Kasumi-1 (cell line): Measurements from ENCODE around the gene SLC30A7.
"Not testable (repeated sequence)": the region's sequence is repeated elsewhere in the genome, so short reads cannot be mapped to it uniquely, and the experiment has no call there.

ENCODE experiments used
- DNase-seq, 2 experiments: peaks; one replicate each; lab custom pipeline; 2025; lab: John Stamatoyannopoulos, UW

The SLC30A7 gene

DNA sequence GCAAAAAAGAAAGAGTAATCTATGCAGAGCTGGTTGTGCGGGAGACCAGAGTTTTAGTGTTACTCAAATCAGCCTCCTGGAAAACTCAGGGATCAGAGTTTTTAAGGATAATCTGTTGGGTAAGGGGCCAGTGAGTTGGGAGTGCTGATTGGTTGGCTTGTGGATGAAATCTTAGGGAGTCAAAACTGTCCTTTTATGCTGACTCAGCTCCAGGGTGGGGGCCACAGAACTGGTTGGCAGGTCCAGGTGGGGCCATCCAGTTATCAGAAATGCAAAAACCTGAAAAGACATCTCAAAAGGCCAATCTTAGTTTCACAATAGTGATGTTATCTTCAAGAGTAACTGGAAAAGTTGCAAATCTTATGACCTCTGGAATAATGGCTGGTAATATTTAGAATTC lies 4.5 kb upstream of the SLC30A7 start:
- DNase-seq, result no peak

DNA sequence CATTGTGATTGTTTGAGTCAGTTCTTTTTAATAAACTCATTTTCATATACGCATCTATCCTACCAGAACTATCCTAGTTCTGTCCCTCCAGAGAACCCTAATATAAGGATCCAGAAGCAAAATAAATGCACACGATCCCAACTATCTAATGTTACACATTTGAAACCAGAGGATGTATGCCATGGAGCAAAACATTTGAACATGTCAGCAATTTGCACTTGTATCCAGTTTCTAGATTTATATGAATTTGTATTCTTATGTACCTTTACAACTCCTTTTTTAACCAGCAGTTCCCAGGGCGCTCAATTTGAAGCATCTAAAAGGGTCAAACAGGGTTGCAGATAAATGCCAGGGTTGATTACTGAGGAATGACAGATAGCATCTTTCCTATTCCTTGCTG lies 3.3 kb upstream of the SLC30A7 start:
- DNase-seq, result no peak

DNA sequence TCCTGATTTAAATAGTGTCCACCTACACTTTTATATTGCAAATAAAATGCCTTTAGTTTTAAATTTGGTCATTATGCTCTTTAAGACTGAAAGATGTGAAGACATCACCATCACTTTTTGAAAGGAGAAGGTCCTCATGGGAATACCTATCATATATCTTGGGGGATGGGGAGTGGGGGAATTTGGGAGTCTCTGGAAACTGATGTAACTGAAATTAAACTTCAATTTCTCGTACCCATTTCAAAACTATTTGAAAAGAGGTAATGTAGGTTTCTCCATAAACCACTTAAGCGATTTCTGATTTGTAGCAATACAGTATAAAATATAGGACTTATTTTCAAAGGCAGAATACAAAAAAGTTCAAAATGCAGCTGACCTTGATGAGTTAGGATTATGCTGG lies 2.2 kb upstream of the SLC30A7 start:
- no peak for DNase-seq

DNA sequence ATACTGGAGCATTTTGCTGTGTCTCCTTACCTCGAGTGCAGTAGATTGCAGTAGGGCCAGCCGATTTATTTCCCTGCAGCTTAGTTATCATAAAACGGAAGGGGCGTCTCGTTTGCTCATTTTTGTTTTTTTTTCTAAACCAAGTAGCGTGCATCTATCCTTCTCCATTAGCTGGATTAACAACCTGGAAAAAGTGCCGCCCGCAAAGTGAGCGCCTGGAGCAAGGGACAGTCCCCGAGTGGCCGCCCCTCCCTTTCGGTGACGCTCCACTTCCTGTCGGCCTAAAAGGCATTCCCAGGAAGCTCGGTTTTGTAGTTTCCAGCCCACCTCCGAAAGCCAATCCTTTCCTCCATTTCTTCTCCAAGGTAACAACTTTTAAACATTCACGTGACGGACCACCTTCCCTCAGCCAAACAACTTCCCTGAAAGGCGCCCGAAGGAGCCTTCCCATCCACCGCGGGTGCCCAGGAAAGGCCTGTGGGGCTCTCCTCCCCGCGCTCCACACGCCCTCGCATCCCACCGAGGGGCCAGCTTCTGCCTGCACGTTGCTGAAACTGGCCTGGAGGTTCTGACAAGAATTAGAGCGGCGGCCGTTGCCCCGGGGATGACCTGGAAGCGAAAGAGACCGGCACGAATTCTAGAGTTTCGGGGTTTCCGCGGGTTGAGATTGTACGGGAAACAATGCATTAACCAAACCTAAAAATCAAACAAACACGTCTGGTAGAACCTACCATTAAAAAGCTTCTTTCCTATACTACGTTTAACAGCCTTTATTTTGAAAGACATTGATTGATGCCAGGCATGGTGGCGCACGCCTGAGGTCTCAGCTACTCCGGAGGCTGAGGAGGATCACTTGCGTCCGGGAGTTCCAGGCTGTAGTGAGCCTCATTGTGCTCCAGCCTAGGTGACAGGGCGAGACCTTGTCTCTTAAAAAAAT lies 1.0 kb upstream of the SLC30A7 start, which contains the start of gene EXTL2:
Gene EXTL2 (minus strand): TSS at position 240 of the 937 bp plus-strand sequence. CDS start 6,085 bp downstream, outside the sequence.
- peak; percentile 72 to 86 for DNase-seq

DNA sequence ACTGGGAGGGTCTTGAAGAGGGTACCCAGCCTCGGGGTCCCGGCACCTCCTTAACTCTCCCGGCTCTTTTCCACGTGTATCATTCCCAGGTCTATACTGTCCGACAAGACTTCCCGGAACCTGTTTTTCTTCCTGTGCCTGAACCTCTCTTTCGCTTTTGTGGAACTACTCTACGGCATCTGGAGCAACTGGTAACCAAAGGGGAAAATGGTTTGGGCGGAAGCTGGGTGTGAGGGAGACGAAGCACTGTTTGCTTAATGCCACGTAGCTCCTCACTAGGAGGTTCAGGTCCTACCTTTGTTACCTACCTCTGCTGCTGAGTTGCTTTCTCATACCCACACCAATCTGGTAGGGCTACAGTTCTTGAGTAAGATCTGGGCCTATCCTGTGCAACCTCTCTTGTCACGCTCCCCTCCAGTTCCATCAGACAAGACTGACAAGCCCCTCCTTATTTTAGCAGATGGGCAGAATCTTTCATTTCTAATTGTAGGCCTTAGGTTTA lies 642 bp downstream of the SLC30A7 start:
- DNase-seq, result peak; percentile 66 to 83

DNA sequence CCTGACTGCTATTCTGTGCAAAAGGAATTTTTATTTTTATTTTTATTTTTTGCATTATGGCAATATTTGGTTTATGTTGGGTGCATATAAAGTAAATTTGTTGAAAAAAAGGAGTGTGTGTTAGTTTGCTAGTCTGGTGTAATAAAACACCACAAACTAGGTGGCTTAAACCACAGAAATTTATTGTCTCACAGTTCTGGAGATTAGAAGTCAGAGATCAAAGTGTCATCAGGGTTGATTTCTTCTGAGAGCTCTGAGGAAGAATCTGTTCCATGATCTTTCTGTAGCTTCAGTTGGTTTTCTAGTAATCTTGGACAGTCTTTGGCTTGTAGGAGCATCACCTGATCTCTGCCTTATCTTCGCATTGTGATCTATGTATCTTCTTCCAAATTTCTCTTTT lies 6.5 kb downstream of the SLC30A7 start:
- no peak for DNase-seq

DNA sequence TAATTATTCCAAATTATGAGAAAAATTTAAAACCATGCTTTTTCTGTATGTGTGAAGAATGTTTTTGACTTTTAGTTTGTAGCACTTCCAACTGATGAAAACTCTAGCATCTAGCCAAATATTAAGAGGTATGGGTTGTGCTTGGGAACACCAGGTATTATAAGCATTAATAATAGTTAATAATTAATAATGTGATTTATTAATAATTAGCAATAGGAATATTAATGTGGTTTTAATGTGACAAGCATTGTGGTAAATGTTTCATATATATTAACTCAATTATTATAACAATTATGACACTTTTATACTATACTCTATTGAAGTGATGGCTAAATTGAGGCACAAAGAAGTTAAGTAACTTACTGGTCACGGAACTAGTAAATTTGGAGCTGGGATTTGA lies 7.9 kb downstream of the SLC30A7 start:
- no peak for DNase-seq

DNA sequence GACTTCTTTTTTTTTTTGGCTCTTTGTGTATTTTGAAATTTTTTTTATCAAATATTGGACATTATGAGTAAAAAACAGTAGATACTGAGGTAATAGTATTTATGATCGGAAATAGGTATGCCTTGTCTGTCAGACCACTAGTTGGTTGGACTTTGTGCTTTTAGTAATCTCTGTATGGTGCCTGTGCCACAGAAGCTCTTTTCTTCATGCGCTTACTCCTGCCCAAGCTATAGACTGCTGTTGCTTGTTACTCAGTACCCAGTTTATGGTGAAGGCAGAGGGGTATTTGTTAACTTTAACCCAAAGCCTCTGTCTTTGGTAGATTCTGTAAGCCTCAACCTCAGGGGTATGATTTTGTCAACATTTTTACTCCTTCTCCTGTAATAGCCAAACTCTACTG lies 8.6 kb downstream of the SLC30A7 start:
- no peak for DNase-seq

DNA sequence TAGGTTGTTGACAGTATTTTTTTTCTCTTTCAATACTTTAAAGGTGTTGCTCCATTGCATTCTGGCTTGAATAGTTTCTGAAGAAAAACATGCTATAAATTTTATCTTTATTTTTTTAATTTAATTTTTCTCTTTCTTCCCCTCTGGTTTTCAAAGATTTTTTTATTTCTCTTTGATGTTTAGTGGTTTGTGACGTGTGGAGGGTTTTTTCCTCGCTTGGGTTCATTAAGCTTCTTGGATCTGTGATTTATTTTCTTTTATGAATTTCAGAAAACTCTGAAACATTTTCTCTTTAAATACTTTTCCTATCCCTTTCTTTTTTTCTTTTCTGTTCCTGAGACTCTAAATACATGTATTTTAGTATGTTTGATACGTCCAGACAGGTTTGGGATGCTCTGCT lies 9.3 kb downstream of the SLC30A7 start:
- DNase-seq, result no peak

DNA sequence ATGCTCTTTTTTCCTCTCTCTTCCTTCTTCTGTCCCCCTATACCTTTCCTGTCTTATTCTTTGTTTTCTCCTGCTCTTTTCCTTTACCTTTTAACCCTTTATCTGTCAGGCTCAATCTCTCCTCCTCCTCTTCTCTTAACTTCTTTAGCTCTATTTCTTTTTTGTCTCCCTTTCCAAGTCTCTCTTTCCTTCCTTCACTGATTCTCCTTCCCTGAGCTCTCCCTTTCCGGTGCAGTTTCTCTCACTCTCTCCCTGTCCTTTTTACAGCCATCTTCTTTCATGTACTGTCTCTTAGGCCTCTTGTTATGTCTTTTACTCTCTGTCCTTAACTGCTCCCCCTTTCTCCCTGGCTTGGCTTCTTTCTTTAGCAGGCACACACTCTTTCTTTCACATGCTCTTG lies 12.0 kb downstream of the SLC30A7 start:
- DNase-seq, result no peak

DNA sequence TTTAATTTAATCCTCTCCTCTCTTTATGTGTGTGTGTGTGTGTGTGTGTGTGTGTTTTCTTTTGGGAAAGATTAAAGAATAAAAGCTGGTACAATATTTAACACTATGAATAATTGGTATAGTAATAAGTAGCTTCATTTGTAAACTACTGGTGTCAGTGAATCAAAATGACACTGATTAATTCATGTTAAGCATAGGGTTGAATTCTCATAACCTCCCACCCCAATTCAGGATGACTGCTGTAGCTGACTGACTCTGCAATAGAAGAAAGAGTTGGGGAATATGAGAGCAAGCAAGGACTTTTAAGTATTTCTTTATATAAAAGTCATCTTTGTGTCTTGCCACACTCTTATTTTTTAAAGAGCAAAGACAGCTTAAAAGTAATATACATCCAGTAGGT lies 13.1 kb downstream of the SLC30A7 start:
- no peak for DNase-seq

DNA sequence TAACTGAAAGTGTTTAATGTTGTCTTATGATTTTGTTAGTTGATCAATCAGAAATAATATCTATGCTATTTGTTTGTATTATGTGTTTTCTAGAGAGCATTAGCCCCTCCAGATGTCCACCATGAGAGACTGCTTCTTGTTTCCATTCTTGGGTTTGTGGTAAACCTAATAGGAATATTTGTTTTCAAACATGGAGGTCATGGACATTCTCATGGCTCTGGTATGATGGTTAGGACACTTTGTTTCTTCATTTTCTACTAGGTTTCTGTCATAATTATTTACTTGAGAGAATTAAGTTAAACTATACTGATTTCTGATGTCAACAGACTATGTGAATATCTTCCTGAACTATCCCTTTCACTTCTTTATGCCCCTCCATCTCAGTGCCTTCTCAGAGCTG lies 16.1 kb downstream of the SLC30A7 start:
- DNase-seq, result no peak

DNA sequence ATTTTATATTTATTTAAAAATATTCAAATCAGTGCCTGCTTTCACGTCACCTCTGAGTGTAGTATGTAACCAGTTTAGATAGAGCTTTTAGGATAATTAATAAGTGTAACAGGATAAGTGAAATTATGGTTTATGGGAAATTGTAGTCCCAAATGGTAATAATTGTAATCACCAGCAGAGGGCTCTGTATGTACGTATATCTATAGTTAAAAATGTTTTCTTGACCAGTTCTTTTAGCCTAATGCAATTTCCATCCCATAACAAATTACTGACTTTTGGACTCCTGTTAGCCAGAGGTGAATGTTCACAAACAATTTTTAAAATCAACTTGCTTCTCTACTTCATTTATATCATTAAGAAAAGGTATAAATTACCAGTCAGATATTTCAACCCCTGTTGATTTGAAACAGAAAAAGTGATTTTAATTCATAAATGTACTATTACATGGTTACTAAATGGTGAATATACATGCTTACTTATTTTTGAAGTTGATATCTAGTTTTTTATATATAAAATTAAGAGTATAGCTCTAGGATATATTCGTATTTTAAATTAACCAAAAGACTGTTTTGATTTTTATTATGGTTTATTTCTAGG lies 25.3 kb downstream of the SLC30A7 start:
- peak; percentile 39 to 63 for DNase-seq

DNA sequence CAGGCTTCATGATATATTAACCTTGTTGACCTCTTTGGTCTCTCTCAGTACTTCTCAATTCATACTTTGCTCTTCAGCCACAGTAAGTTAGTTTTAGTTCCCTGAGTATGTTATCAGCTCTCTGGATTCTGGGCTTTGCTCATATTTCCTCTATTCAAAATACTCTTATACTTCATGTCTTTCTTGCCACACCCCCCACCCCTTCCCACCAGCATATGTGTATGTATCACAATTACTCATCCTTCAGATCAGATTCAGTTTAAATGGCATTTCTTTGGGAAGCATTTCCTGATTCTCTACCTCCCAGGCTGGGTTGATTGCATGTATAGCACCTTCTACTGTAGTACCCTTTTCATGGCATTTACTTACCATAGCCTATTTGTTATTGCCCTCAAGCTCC lies 28.3 kb downstream of the SLC30A7 start:
- DNase-seq, result no peak

DNA sequence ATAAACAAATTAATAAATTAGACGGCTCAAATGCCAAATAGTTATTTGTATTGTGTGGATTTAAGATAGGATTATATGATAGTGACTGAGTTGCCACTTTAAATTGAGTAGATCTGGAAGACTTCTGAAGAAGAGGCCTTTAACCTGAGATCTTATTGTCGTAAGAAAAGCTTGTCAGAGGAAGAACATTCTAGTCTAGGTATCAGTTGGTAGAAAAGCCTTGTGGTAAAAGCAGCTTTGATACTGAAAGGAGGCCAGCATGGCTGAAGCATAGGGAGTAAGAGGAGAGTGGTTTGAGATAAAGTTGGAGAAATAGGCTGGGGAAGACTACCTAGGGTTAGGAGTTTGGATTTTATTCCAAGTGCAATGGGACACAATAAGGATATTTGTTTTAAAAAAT lies 29.1 kb downstream of the SLC30A7 start:
- no peak for DNase-seq

DNA sequence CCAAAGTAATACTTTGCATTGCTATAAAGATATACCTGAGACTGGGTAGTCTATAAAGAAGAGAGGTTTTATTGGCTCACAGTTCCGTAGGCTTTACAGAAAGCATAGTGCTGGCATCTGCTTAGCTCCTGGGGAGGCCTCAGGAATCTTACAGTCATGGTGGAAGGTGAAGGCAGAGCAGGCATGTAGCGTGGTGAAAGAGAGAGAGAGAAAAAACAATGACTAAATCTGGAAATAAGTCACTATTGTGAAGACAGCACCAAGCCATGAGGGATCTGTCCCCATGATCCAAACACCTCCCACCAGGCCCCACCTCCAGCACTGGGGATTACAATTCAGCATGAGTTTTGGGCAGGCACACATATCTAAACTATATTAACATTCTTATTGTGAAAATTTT lies 30.4 kb downstream of the SLC30A7 start:
- DNase-seq, result no peak

DNA sequence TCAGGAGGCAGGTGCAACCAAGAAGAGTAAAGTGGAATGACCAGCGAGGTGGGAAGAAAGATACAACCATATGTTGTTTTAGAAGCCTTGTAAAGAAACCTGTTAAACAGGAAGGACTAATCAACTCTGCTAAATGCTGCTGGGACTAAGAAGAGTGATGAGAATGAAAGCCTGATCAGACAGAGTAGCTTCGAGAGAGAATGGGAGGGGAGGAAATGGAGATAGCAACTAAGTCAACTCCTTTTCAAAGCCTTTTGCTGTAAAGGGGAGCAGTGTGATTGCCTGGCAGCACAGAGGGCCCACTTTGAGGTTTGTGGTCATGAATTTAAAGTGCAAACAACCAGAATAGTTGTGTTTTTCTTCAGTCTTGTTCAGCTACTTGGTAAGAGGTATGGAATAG lies 31.4 kb downstream of the SLC30A7 start:
- no peak for DNase-seq

DNA sequence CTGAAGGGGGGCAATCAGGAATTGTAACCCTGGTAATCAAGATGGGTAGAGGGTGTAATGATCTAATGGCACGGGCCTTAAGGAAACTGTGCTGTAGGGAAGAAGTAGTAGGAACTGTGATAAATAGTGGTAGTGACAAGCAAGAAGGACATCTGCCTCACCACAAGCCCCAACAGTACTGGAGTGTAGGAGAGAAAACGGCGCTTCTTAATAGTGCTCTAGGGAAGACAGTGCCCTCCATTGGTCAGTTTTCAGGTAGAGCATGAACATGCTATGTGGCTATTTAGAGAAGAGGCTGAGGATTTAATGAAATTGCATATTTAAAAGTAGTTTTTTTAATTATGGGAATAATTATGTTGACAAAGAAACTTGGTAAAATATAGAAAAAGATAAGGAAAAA lies 32.2 kb downstream of the SLC30A7 start:
- peak; percentile 17 to 24 for DNase-seq

DNA sequence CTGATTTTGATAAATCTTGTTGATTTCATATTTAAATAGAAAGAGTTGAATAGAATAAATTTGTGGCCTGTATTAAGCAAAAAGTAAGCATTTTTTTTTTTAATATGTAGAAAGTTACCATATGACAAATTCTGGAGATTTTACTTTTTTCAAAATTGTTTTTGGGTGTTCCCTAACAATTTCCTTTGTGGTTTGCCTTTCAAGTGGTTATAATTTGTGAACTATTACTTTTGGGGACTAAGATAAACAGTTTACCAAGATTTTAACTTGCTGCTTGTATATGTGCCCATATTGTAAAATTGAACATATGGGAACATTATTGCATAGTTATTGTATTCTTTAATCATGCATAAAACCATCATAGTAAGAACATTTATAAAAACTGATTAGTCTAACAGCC lies 34.6 kb downstream of the SLC30A7 start:
- DNase-seq, result no peak

DNA sequence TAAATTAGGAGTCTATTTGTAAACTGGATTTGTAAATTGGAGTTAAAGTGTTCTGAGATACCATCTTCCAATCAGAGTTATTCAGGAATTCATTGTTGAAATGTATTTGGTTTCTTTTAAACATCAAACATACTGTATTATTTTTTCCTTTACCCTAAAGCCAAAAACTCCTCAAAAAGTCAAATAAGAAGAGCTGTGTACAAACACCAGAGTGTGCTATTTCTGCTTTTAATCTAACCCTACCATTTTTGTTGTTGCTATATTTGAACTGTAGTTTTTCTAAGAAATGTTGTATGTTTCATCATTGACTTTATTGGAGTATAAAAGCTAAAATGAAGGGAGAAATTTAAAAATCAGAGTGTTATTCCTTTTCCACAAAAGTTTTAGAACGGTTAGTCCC lies 35.8 kb downstream of the SLC30A7 start:
- DNase-seq, result no peak

DNA sequence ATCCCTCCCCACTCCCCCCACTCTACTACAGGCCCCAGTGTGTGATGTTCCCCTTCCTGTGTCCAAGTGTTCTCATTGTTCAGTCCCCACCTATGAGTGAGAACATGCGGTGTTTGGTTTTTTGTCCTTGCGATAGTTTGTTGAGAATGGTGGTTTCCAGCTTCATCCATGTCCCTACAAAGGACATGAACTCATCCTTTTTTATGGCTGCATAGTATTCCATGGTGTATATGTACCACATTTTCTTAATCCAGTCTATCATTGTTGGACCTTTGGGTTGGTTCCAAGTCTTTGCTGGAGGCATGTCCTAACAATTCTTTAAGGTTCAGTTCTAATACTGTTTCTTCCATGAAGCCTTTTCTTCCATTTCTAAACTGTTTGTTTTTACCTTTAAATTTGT lies 37.7 kb downstream of the SLC30A7 start:
- not testable (repeated sequence) for DNase-seq

DNA sequence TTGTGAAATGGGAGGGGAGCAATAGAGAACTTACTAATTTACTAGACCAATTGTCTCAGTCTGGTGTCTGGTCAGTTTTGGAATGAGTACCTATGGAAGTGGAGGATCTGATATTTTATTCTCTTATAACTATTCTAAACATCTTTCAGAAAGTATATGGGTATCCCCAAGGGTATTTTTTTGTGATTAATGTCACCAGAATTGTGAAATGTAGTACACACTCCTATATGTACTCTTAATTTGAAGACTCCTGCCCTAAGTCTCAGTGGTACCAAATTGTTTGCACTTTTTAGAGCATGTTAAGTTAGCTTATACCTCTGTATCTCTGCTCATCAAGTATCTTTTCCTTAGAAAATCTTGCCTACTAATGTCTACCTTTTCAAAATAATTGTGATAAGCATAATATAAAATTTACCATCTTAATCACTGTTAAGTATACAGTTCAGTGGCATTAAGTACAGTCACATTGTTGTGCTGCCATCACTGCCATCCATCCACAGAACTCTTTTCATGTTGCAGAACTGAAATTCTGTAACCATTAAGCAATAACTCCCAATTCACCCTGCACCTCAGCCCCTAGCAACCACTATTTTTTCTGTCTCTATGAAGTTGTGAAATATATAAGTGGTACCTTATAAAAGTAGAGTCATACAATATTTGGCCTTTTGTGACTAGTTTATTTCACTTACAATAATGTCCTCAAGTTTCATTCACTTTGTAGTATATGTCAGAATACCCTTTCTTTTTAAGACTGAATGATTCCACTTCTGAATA lies 40.5 kb downstream of the SLC30A7 start:
- no peak for DNase-seq
